Neural crest cell (in vitro differentiated cells): Measurements from ENCODE around the gene PLEKHM2. TPM values are rescaled to one million over a fixed set of nuclear protein-coding genes. Genes with fewer than 3 reads are reported as not detected.
A peak's percentile ranks its signal among the peaks of the same experiment; 100 is the strongest.

Source experiments
- DNase-seq: peaks from one replicate; pipeline ENCODE4 v3.0.0; 2021; ENCODE audit warnings: low read depth, mixed read lengths, low spot score
- H3K27ac Mint-ChIP-seq: one replicate; pipeline ENCODE4 v1.8.0; 2021; ENCODE audit warnings: mild to moderate bottlenecking, mixed read lengths; ENCODE audit not compliant: unreplicated experiment
- H3K27me3 Mint-ChIP-seq: 2 replicates; pipeline ENCODE4 v1.8.0; 2021; ENCODE audit warnings: low read depth, mild to moderate bottlenecking, mixed read lengths
- H3K36me3 Mint-ChIP-seq: 2 replicates; pipeline ENCODE4 v1.8.0; 2021; ENCODE audit warnings: low read depth, mild to moderate bottlenecking, mixed read lengths
- H3K4me1 Mint-ChIP-seq: 2 replicates; pipeline ENCODE4 v1.8.0; 2021; ENCODE audit warnings: mixed read lengths
- H3K4me3 Mint-ChIP-seq: one replicate; pipeline ENCODE4 v1.8.0; 2021; ENCODE audit warnings: mild to moderate bottlenecking, mixed read lengths
- H3K9me3 Mint-ChIP-seq: 2 replicates; pipeline ENCODE4 v1.8.0; 2021; ENCODE audit warnings: mixed read lengths
- CTCF ChIP-seq: fragments of 200-600 bp; sonication (generic); conservative IDR thresholded peaks from 2 replicates; pipeline ENCODE4 v1.5.0; 2021; ENCODE audit warnings: antibody characterized with exemption, mild to moderate bottlenecking
- total RNA-seq: library from RNA; stranded (reverse); gene quantifications from 2 replicates; pipeline ENCODE4 v1.2.1, GENCODE V29; 2021

Gene PLEKHM2
- total RNA-seq, 1 donor from 2014 or later, result 64.5 TPM

- Mint-ChIP-seq H3K27me3 (no peaks in the 10 kb centered on the region), H3K9me3 (peaks cover 3% of the 10 kb centered on the region), H3K27ac (no peak overlapping the region), H3K4me1 (peaks cover 18% of the 10 kb centered on the region), H3K4me3 (peak overlapping the region; percentile 91), H3K36me3 (peaks cover 4% of the 10 kb centered on the region)
- TF ChIP-seq CTCF, result no peak
- DNase-seq, result no peak
Measured at GRCh38 chr1:15685820-15686219, 1.7 kb downstream of the PLEKHM2 start.

GRCh38 chr1:15687446-15687845, 3.3 kb downstream of the PLEKHM2 start:
- TF ChIP-seq CTCF, result no peak
- DNase-seq, result no peak
- peaks cover 3% of the 10 kb centered on the region for H3K9me3 Mint-ChIP-seq
- H3K27me3 Mint-ChIP-seq, result no peaks in the 10 kb centered on the region
- H3K36me3 Mint-ChIP-seq, result peaks cover 4% of the 10 kb centered on the region
- no peak overlapping the region for H3K27ac Mint-ChIP-seq
- H3K4me3 Mint-ChIP-seq, result peak overlapping the region; percentile 38
- H3K4me1 Mint-ChIP-seq, result peaks cover 18% of the 10 kb centered on the region

GRCh38 chr1:15690317-15690716, 6.2 kb downstream of the PLEKHM2 start:
- H3K4me1 Mint-ChIP-seq, result peaks cover 8% of the 10 kb centered on the region
- no peak for DNase-seq
- TF ChIP-seq CTCF, result no peak
- peaks cover 4% of the 10 kb centered on the region for H3K36me3 Mint-ChIP-seq
- H3K27me3 Mint-ChIP-seq, result no peaks in the 10 kb centered on the region
- no peak overlapping the region for H3K4me3 Mint-ChIP-seq
- H3K9me3 Mint-ChIP-seq, result peaks cover 3% of the 10 kb centered on the region
- no peak overlapping the region for H3K27ac Mint-ChIP-seq

- Mint-ChIP-seq H3K4me3 (no peak overlapping the region), H3K4me1 (no peaks in the 10 kb centered on the region), H3K27ac (no peak overlapping the region), H3K36me3 (peaks cover 4% of the 10 kb centered on the region), H3K27me3 (no peaks in the 10 kb centered on the region), H3K9me3 (peaks cover 3% of the 10 kb centered on the region)
- DNase-seq, result no peak
- no peak for TF ChIP-seq CTCF
Measured at GRCh38 chr1:15691434-15692032, 7.4 kb downstream of the PLEKHM2 start.

GRCh38 chr1:15692121-15692682, 8.1 kb downstream of the PLEKHM2 start:
- Mint-ChIP-seq H3K9me3 (peaks cover 3% of the 10 kb centered on the region), H3K27me3 (no peaks in the 10 kb centered on the region), H3K36me3 (peaks cover 4% of the 10 kb centered on the region), H3K4me3 (peak overlapping the region; percentile 20), H3K4me1 (no peaks in the 10 kb centered on the region), H3K27ac (no peak overlapping the region)
- no peak for TF ChIP-seq CTCF
- no peak for DNase-seq
